HL-60 (cell line): ENCODE data around the gene DMRTC2.

Experiments used
- CTCF ChIP-seq: IDR thresholded peaks from one replicate; pipeline ENCODE4 v1.5.1; 2011; ENCODE audit warnings: low read length, control low read depth, inconsistent platforms; ENCODE audit not compliant: insufficient read depth
- REST ChIP-seq: IDR thresholded peaks from 2 replicates; pipeline ENCODE4 v1.6.1; 2012; ENCODE audit warnings: low read depth; ENCODE audit not compliant: insufficient replicate concordance

GRCh38 chr19:41893899-41894298, 49.1 kb downstream of the DMRTC2 start:
- TF ChIP-seq CTCF (no peak), REST (no peak)
